ENCODE measurements around the gene DNAJB8.

The DNAJB8 gene

DNA sequence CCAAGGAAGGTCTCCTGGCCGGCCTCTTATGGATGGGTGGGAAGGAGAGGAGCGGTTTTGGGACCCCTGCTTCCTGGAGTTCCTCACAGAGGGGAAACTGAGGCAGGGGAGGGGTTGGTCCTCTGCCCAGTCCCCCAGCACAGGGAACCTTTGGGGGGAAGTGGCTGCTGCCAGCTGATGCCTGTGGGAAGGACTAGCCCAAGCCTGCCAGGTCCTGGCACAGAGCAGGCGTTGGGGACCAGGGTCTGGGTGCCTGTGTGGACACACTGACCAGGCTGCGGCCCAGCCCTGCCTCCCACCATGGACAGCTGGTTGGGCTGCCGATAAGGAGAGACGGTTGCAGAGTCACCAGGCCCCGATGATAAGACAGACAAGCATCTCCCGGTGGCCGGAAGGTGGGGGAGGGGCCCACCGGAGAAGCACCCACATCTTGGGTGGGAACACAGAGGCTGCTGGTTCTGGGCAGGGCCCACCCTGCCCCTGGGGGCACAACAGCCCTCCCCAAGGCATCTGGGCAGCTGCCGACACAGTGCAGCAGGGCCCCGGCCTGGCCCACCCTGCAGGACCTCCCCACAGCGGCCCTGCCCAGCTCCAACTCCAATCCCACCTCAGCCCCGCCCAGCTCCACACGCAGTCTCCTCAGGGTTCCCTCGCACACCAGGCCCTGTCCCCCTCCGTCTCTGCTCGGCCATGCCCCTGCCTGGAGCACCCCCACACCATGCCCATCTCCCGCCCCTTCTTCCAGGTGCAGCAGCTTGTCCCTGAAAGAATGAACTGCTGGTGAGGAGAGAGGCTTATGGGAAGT lies 50.7 kb downstream of the DNAJB8 start:
- peaks cover 0 to 34% (median 0%) of the 10 kb centered on the region in 11 experiments; a peak in 4 of 22 replicates for H4K20me1 ChIP-seq
- H3K27ac ChIP-seq: 0 out of 22 replicates have a peak overlapping the region, but pooled peaks of 1 of the 11 experiments have one; percentile 39
- H3K4me3 ChIP-seq: no peak overlapping the region
- H3K36me3 ChIP-seq: no peaks in the 10 kb centered on the region
- no peaks in the 10 kb centered on the region for H3K27me3 ChIP-seq
- H3K4me1 ChIP-seq: peaks cover 10 to 32% (median 12%) of the 10 kb centered on the region in 10 experiments; a peak in 19 of 20 replicates
- TF ChIP-seq Cebpa-rat (IDR thresholded peaks at IDR 0.05): no peak
- peaks cover 0 to 8% (median 0%) of the 10 kb centered on the region in 11 experiments; a peak in 5 of 22 replicates for H3K9me3 ChIP-seq (replicated peaks in 1 of 11)
- H3K9ac ChIP-seq: no peak overlapping the region
- H3K4me2 ChIP-seq: peak overlapping the region in 5 of 11 experiments; percentile 27 to 48 (median 39); a peak in 8 of 22 replicates

DNA sequence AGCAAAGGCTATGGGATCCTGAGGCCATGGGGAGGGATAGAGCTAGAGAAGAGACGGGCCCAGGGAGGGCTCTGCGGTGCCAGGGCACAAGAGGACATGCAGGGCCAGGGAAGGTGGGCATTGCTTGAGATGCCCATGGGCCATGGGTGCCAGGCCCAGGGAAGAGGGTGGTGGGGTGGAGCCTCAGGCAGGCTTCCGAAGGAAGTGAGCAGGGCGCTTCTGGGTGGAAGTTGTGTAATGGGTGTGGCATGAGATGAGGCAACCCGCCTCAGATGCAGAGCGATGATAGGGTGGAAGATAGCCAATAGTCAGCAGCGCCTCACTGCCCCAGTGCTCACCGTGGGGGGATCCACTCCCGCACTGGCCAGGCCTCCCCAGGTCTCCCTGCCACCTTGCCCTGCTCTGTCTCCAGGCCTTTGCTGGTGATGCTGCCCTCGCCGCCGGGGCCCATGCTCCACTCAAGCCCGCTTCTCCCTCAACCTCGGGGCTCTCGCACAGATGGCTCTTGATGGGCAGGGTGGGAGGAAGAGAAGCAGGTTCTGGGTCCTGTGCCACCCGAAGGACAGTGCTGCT lies 51.4 kb downstream of the DNAJB8 start:
- H3K4me3 ChIP-seq: no peak overlapping the region
- no peaks in the 10 kb centered on the region for H3K27me3 ChIP-seq
- peaks cover 6 to 29% (median 12%) of the 10 kb centered on the region in 10 experiments; a peak in 19 of 20 replicates for H3K4me1 ChIP-seq
- peak overlapping the region in 5 of 11 experiments; percentile 13 to 48 (median 34); a peak in 8 of 22 replicates for H3K4me2 ChIP-seq
- H4K20me1 ChIP-seq: peaks cover 0 to 41% (median 1%) of the 10 kb centered on the region in 11 experiments; a peak in 7 of 22 replicates
- no peak for TF ChIP-seq Cebpa-rat (IDR thresholded peaks at IDR 0.05)
- H3K9me3 ChIP-seq (replicated peaks in 1 of 11): peaks cover 0 to 8% (median 0%) of the 10 kb centered on the region in 11 experiments; a peak in 5 of 22 replicates
- H3K27ac ChIP-seq: 0 out of 22 replicates have a peak overlapping the region, but pooled peaks of 1 of the 11 experiments have one; percentile 39
- H3K36me3 ChIP-seq: no peaks in the 10 kb centered on the region
- H3K9ac ChIP-seq: no peak overlapping the region

DNA sequence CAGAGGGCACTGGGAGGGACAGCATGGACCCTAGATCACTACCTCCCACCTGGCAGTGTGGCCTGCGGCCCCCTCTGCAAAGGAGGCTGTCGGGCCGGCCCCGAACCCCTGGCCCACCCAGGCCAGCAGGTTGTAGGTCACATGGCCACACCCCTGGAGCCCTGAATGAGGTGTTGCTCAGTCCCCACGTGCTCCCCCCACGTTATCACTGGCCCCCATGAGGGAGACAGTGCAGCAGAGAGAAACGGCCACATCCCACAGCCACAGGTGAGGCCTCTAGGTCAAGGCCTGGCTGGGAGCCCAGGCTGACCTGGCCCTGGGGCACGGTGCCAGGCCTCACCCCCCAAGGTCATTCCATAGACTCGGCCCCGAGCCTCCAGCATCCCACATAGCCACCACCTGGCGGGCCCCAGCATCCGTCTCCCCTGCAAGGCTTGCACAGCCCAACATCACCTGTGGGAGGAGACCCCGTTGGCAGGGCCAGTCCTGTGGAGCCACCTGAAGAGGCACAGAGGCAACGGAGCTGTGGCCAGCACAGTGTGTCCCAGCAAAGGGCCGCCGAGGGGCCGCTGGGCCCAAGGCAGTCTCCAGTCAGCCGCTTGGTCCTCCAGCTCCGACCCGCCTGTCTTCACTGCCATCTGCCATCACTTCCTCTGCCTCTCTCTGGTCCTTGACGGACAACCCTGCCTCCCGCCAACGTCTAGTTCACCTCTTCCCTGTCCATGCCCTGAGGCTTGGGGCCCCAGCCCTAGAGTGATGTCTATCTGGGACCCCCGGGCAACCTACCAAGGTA lies 53.1 kb downstream of the DNAJB8 start:
- TF ChIP-seq Cebpa-rat (IDR thresholded peaks at IDR 0.05): no peak
- Histone ChIP-seq H3K4me2 (no peak overlapping the region), H3K4me1 (peaks cover 16 to 44% (median 23%) of the 10 kb centered on the region in 10 experiments), H4K20me1 (peaks cover 0 to 56% (median 13%) of the 10 kb centered on the region in 11 experiments; a peak in 14 of 22 replicates), H3K4me3 (no peak overlapping the region), H3K27ac (no peak overlapping the region), H3K9me3 (replicated peaks in 1 of 11) (peaks cover 0 to 3% (median 0%) of the 10 kb centered on the region in 11 experiments; a peak in 5 of 22 replicates), H3K27me3 (no peaks in the 10 kb centered on the region), H3K9ac (no peak overlapping the region), H3K36me3 (no peaks in the 10 kb centered on the region)

DNA sequence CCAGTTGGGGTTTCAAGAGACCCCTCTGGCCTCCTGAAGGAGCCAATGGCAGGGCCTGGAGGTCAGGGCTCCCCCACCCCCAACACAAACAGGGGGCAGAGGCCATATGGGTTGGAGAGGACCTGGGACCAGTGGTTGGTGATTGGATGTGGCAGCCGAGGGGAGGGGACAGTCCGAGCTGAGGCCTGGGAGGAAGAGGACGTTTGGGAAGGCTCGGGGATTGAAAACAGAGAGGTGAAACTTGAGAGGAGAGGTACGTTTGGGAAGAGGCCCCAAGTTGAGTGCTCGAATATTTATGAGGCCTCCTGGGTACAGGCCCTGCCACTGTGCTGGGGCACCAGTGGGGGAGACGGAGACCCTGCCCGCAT lies 53.7 kb downstream of the DNAJB8 start:
- Histone ChIP-seq H4K20me1 (peaks cover 0 to 60% (median 18%) of the 10 kb centered on the region in 11 experiments; a peak in 14 of 22 replicates), H3K36me3 (no peaks in the 10 kb centered on the region), H3K4me1 (peaks cover 22 to 50% (median 27%) of the 10 kb centered on the region in 10 experiments), H3K4me3 (no peak overlapping the region), H3K4me2 (no peak overlapping the region), H3K27me3 (no peaks in the 10 kb centered on the region), H3K9me3 (replicated peaks in 1 of 11) (no peaks in the 10 kb centered on the region), H3K9ac (no peak overlapping the region), H3K27ac (no peak overlapping the region)
- no peak for TF ChIP-seq Cebpa-rat (IDR thresholded peaks at IDR 0.05)

Measured in BLaER1 treated with 17β-estradiol and CSF1 and Interleukin-3, amounts not matched to agents 10 nM and 100 nM (cell line).